ENCODE measurements around the gene ST3GAL4.

GRCh38 chr11:126423743-126424142 is 68.3 kb downstream of the ST3GAL4 start:
- no peak for TF ChIP-seq CTCF (optimal IDR thresholded peaks at IDR 0.05 in 1 of 3, IDR thresholded peaks at IDR 0.05 in 1 of 3, conservative IDR thresholded peaks at IDR 0.05 in 1 of 3; ENCODE audit: extremely low read depth in 1 of 3, insufficient read depth in 2 of 3, low read length in 3 of 3)
- no peak for TF ChIP-seq EZH2 (IDR thresholded peaks at IDR 0.05; ENCODE audit: low read length)
